Stimulated activated CD4-positive, alpha-beta T cell treated with anti-CD3 and anti-CD28 coated beads, TNF-alpha, amount 100 ng/mL, for 48 hours (primary cell): ENCODE measurements around the gene ELMO1.

ENCODE experiments used
- DNase-seq, 3 donors: peaks; one replicate each; pipeline ENCODE4 v3.0.0-alpha.2; 2020; ENCODE audit warnings: low read depth in 3 of 3

The ELMO1 gene

GRCh38 chr7:37065779-37066271, 382.8 kb downstream of the ELMO1 start:
- peak; percentile 24 to 33 (median 26) for DNase-seq

GRCh38 chr7:37062560-37062859, 386.2 kb downstream of the ELMO1 start:
- DNase-seq: no peak

GRCh38 chr7:37061849-37062559, 386.7 kb downstream of the ELMO1 start:
- DNase-seq: no peak

- no peak for DNase-seq
Measured at GRCh38 chr7:37056234-37056912, 392.3 kb downstream of the ELMO1 start.

- DNase-seq: no peak
Measured at GRCh38 chr7:37054624-37055241, 393.9 kb downstream of the ELMO1 start.

- DNase-seq: peak in 1 of 3 donors; percentile 16
Measured at GRCh38 chr7:37052705-37053104, 396.0 kb downstream of the ELMO1 start.

GRCh38 chr7:37050801-37051200, 397.9 kb downstream of the ELMO1 start:
- no peak for DNase-seq

GRCh38 chr7:37048674-37049073, 400.0 kb downstream of the ELMO1 start:
- no peak for DNase-seq

GRCh38 chr7:37047260-37047659, 401.4 kb downstream of the ELMO1 start:
- no peak for DNase-seq

GRCh38 chr7:37046531-37047079, 402.1 kb downstream of the ELMO1 start:
- DNase-seq: no peak

- DNase-seq: no peak
Measured at GRCh38 chr7:37045681-37046179, 402.9 kb downstream of the ELMO1 start.

- no peak for DNase-seq
Measured at GRCh38 chr7:37041461-37041860, 407.2 kb downstream of the ELMO1 start.

- DNase-seq: no peak
Measured at GRCh38 chr7:37040330-37040729, 408.3 kb downstream of the ELMO1 start.

- no peak for DNase-seq
Measured at GRCh38 chr7:37039131-37039749, 409.4 kb downstream of the ELMO1 start.

GRCh38 chr7:37038706-37039105, 410.0 kb downstream of the ELMO1 start:
- no peak for DNase-seq

GRCh38 chr7:37037286-37037685, 411.4 kb downstream of the ELMO1 start:
- no peak for DNase-seq

GRCh38 chr7:37035631-37036030, 413.0 kb downstream of the ELMO1 start:
- no peak for DNase-seq

GRCh38 chr7:37033141-37033540, 415.5 kb downstream of the ELMO1 start:
- DNase-seq: no peak

GRCh38 chr7:37032258-37032601, 416.4 kb downstream of the ELMO1 start:
- DNase-seq: no peak

GRCh38 chr7:37031571-37032257, 416.9 kb downstream of the ELMO1 start:
- DNase-seq: peak; percentile 18 to 51 (median 19)

- DNase-seq: peak; percentile 6 to 50 (median 12)
Measured at GRCh38 chr7:37028909-37029440, 419.7 kb downstream of the ELMO1 start.
